Endometrial microvascular endothelial cells (primary cell): ENCODE data around the gene LDLRAP1. TPM values are rescaled to one million over a fixed set of nuclear protein-coding genes. Genes with fewer than 3 reads are reported as not detected.

Experiments
- in situ Hi-C: cut with HindIII; loops from 2 replicates; pipeline ENCODE4 v1.10.0; 2017; ENCODE audit warnings: low sequenced_read_pairs, low pct_unique_long_range_greater_than_20kb; ENCODE audit errors: inconsistent ontology term
- total RNA-seq: library from RNA; depleted of rRNA; stranded (reverse); fragments of >200 nt; gene quantifications from one replicate; pipeline ENCODE4 v1.2.3, GENCODE V29; 2015; ENCODE audit errors: inconsistent ontology term

The LDLRAP1 gene
- total RNA-seq, 1 donor from 2014 or later, result 15.5 TPM

DNA sequence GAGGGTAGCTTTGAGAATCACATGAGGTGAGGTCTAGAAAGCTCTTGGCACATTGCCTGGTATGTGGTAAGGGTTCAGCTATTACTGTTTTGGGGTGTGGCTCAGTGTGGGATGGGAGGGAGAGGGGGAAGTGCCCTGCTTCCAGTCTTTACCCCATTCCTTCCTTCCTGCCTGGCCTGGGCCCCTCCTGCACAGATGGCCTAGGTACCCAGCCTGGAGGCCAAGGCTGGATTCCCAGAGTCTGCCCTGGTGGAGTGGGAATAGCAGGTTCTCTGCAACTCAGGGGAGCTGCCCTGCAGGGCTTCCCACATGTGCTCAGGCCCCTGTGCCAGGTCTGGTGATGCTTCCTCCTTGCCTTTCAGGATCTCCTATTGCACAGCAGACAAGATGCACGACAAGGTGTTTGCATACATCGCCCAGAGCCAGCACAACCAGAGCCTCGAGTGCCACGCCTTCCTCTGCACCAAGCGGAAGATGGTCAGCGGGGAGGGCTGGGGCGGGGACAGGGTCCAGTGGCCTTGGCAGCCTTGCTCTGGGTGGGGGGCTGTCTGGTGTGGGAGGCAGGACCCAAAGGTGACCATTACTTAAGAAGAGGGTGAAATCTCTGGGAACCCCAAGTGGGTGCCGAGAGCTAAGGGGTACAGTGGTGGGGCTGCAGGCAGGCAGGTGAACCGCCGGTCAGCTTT, 13.5 kb downstream of the LDLRAP1 start:
- in situ Hi-C loops, result no loop called here

DNA sequence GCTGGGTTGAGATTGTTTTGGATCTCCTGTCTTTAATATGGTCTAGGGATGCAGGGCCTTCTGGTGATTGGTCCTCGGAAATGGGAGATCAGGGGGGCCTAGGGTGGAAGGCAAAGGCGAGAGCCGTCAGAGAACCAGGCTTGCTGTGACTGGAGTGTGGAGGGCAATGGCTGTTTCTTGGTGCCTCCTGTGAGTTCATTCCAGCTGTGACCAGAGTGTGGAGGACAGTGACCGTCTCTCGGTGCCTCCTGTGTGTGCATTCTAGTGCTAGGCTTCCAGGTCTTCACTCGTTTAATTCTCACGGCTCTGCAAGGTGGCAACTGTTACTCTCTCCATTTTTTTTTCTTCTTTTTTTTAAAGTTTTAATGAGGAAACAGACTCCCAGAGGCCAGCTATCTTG, 14.1 kb downstream of the LDLRAP1 start:
- in situ Hi-C loops, result no loop called here

DNA sequence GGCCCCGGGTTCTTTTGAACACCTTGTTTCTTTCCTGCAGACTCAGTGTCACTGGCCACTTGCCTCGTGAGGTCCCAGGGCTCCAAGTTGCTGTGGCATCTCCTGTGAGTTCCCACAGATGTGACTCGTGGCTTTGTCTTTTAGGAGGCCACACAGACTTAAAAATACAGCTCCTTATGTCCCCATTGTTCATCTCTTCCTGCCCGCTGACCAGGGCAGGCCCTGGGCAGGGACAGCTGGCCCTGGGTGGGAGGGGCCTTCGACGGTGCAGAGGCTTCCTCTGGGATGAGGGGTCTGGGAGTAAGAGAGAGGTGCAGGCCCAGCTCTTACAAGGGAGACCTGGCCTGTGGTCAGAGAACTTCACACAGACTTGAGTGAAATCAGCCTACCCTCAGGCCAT, 15.6 kb downstream of the LDLRAP1 start:
- in situ Hi-C loops, result no loop called here

DNA sequence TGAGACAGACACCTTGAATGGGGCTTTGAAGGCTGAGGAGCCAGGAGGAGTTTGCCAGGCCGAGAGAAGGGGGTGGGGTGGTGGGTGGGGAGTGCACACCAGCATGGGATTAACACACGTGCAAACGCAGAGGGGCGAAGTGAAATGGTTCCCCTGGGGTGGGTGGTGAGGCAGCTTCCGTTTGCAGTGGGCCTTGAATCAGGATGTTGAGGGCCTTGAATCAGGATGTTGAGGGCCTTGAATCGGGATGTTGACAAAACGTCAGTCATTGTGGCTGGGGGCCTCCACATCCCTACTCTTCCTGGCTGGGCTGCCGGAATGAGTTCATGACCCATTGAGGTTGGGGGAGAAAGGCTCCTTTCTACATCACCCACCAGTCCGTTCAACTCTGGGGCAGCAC, 16.6 kb downstream of the LDLRAP1 start:
- in situ Hi-C loops, result no loop called here

DNA sequence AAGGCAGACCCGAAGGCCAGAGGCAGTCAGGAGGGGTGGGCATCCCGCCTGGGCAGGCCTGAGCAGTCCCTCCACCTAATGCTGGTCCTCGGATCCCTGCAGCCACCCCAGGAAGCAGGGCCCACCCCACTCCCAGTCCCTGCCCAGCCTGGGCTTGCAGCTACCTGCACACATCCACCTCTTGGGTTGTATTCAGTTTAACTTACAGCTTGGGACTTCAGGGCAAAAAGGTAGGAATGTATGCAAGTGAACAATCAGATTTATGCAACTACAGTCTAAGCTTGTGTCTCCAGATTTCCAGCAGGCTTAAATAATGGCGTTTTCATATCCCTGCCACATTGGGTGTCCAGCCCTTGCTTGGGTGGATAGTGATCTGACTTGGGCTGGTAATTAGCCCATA, 17.4 kb downstream of the LDLRAP1 start:
- in situ Hi-C loops, result no loop called here

DNA sequence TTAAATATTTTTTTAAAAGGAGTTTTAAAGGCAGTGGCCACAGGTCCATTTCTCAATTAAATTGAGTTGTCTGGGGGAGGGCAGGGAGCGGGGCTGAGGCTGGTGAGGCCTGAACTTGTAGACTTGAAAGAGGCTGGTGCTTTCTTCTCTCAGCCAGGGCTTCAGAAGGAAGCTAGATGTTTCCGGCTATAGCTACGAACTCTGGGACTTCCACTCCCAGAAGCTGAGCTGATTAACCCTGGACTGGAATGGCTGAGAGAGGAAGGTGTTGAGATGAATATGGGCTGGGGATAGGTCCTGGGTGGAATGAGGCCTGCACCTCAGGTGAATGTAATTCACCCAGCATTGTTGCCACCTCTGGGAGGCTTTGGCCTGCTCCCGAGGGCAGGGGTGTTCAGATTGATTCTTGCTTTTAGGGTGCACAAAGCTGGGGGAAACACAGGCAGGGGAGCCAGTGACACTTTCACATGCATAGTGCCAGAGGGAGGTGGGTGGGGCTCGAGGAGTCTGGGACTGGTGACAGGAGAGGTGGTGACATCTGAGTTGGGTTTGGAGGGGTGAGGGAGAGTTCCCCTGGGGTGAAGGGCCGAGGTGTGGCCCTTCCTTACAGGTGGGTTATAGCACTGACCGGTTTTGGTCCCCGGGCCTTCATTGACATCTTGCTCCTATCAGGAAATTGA, 18.2 kb downstream of the LDLRAP1 start:
- in situ Hi-C loops, result no loop called here

DNA sequence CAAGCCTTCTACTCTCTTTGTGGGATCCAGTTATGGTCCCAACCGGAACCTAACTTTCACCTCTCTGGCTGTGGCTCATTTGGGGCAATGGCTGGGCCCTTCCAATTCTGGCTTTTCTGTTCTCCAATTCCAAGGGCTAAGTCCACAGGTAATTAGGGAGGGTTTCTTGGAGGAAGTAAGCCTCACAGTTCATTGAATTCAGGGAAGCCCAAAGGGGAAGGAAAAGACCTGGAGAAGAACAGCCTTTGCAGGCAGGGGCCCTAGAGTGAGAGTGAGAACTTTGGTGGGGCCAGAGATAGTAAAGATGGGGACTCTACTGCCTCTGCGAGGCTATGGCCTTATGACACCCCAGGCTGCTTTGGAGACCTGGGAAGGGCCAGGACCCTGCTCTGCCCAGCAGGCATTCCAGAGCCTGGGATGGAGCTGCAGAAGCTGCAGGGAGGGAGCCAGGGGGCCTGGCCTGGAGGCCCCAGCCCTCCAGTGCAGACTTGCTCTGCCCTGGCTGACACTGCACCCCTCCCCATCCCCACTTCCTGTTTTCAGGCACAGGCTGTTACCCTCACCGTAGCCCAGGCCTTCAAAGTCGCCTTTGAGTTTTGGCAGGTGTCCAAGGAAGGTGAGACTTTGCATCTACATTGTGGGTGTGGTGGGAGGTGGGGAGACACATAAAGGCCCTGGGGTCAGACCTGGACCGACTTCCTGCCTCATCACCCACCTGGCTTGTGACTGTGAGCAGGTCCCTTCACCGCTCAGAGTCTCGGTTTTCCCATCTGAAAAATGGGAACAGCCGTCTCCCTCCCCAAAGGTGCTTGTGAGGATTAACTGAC, 18.9 kb downstream of the LDLRAP1 start:
- in situ Hi-C loops, result no loop called here

DNA sequence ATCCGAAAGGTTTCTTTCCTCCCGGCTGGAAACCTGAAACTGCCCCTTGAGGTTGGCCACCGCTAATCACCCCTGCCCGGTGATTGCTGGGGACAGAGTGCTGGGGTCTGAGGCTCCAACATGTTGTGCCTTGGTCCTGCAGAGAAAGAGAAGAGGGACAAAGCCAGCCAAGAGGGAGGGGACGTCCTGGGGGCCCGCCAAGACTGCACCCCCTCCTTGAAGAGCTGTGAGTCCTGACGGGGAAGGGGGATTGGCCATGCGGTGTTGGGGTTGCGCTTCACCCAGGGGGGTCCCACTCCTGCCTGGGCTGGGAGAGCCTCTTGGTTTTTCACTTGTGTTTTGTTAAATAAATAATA, 19.5 kb downstream of the LDLRAP1 start:
- in situ Hi-C loops, result no loop called here

DNA sequence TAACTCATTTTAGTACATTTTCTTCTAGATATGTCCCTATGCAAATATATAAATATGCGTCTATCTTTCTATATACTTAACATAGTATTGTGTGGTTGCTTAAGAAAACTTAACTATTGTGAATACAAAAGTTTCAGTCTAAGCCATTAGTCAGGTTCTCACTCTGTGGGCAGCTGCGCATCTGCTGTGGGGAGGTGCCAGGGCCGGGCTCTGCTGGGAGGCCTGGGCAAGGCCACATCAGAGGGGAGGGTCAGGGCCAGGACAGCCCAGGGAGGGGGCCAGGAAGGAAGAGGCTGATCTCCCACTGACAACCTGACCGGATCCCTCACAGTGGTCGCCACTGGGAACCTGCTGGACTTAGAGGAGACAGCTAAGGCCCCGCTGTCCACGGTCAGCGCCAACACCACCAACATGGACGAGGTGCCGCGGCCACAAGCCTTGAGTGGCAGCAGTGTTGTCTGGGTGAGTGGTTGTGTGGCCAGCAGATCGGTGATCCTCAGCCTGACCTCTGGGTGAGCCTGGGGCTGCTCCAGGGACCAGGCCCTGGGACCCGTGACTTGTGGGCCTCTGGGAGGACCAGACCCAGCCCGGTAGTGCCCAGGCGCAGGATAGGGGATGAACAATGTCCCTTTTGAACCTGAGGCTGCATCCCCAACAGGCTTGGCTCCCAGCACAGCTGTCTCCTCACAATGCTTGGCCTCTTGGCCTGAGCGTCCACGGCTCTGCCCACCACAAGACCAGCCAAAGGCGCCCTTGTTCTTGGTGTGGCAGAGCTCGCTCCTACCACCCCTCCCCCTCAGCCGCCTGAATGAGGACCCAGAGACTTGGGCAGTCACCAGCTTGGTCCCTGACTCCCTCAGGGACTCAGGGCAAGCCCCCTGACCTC, 20.2 kb downstream of the LDLRAP1 start:
- in situ Hi-C loops, result no loop called here

DNA sequence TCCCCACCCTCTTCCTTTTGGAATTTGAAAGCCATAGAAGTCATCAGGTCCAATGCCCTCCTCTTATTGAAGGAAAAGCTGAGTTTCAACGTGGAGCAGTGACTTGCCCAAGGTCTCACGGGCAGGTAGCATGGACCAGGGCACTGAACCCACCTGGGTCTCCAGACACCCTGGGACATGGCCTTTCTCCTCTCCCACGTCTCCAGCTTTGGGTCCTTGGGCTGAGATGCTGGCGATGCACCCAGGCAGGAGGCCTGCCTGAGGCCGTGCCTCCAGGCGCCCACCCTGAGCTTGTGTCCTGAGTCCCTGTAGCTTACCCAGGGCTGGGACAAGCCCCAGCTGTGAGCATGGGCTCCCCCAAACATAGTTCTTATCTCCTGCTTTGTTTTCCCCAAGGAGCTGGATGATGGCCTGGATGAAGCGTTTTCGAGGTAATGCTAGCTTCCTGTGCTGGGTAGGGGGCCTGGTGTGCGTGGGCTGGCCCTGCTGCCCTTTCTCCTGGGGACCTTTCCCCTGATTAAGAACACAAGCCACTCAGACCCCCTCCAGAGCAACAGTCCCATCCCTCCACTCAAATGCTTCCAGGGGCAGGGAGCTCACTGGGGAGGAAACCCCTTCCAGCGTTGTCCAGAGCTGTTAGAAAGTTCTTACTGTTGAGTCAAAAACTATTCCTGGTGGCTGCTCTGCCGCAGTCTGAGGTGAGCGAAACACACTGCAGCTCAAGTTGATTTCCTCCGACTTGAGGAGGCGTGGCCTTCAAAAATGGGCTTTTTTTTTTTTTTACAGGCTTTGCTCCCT, 21.6 kb downstream of the LDLRAP1 start:
- in situ Hi-C loops, result no loop called here

DNA sequence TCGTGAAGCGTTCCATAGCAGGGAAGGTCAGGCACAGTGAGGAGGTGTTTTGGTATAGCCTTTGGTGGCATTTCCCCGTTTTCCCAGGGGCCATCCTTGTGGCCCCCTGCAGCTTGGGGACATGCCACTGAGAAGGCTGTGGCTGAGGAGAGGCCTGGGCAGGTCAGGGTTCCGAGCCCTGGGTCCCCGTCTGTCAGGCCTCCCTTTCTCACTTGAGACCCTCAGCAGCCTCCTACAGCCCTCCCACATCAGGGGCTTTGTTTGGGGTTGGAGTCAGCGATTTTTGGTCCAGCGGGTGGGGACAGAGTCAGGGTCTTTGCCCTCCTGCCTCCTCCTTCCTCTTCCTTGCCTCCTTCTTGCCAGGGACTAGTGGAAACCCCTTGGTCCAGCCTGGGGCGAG, 22.2 kb downstream of the LDLRAP1 start:
- in situ Hi-C loops, result no loop called here

DNA sequence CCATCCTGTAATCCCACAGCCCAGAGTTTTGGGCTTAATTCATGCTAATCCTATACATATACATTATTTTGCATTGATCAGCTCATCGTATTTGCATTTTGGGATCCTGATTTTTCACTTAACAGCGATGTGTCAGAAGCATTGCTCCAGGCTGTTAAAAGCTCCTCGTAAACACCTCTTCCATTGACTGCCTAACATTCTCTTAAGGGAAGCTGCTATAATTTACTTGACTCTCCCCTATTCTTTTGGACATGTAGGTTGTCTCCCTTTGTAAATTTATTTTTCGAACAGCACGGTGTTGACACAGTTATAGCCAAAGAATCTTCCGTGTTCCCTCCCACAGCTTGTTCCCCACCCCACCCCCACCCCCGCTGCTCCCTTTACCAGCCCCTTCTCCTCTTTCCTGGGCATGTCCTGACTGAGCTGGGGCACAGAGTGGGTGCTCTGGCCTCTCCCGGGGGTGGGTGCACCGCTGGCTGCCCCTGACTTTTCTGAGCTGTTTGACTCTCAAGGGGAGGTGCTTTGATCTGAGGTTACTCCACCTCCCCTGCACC, 22.8 kb downstream of the LDLRAP1 start:
- in situ Hi-C loops, result no loop called here

DNA sequence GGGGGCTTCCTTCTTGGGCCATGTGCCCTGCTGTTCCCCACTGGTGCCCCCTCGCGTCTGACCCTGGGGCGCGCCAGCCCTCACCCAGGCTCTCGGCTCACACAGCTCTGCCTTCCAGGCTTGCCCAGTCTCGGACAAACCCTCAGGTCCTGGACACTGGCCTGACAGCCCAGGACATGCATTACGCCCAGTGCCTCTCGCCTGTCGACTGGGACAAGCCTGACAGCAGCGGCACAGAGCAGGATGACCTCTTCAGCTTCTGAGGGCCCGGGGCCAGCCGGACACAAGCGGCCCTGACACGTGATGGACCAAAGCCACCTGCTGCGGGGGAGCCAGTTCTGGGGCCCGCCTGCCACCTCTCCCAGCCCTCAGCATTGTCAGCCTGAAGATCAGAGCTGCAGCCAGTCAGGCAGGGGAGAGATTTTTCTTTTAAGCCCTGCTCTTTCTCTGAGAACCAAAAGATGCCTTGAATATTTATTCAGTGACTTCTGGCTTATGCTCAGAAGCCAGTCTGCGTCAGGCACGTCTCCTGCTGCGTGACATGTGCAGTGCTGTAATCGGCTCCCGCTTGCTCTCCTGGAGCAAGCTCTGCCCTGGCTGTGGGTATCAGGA, 23.4 kb downstream of the LDLRAP1 start:
- in situ Hi-C loops, result no loop called here

DNA sequence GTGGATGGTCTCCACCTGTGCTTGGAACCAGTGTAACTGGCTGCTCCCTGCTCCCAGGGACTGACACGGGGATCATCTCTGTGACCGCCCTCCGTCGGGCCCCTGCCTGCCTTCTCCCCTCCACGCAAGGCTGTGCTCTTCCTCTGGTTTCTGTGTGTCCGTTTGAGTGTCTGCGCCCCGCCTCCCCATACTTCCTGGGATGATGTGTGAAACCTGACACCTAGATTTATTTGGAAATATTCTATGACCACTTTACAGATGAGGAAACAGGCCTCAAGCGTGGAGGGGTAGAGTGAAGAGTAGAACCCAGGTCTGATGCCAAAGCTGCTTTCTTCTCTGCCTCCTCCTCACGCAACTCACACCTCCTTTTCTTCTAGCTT, 24.3 kb downstream of the LDLRAP1 start:
- in situ Hi-C loops, result no loop called here

DNA sequence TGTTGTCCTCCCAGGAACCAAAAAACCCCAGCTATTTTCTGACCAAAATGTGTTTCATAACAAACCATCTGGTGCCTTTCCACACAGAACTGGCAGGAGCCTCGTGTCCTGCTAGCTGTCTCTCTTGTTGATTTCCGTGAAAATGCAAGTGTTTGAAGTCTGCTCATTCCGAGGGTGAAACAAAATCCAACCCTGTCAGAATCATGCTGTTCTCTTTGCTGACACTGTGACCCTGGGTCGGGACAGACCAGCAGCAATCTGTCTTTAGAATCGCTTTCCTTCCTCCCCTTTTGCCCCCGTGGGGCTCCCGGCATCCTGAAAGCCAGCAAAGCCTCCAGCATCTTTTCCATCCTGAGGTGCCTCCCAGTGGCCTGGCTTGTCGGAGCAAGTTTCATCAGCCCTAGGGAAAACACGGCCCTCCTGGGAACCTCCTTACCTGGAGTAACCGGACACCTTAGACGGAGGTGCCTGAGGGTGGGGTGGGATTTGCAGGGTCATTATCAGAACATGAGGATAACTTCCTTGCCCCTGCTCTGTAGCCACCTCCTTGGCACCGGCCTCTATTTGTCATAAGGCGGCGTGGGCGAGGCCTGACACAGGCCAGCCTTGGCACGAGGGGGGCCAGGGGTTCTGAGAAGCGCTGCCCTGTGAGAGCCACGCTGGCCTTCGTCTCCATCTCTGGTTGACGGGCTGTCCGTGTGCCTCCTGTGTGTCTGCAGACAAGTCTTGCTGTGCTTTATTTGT, 24.9 kb downstream of the LDLRAP1 start:
- in situ Hi-C loops, result no loop called here

DNA sequence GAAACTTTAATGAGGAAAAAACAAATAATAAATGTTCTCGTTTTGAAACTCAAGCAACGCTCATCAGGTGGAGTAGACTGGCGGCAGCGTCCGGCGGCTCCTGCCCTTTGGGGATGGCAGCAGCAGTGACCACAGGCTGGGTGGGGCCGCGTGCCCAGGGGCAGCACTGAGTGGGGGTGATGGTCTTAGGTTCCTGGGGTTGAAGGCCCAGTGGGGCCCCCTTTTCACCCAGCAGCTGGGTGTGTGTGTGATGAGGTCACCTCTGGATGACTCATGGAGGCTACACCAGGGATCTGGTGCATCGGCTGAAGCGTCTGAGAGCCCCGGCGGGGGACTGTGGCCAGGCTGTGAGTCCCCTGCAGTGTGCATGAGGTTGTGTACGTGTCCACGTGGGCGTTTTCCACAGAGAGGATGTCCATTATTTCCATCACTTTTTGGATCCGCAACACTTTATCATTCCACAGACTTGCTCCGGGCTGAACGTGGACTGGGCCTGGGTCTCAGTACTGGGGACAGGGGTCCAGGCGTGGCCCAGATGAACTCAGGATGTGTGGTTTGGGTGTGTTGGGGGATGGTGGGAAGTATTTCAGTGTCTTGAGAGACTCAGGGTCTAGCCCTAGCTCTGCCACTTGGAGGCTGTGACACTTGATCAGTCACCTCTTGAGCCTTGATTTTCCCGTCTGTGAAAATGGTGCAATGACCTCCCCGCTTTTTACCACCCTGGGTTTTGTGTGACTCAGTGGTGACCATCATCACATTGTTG, 25.6 kb downstream of the LDLRAP1 start:
- in situ Hi-C loops, result no loop called here
